OCI-LY1 (cell line): ENCODE results near the gene CEP131.

Experiments
- CTCF ChIP-seq: fragments of 200-600 bp; sonication (generic), shearing (Covaris generic); IDR thresholded peaks from 2 replicates; pipeline ENCODE4 v1.5.1; 2017; ENCODE audit warnings: mild to moderate bottlenecking, antibody characterized with exemption, low read length, moderate library complexity, mixed read lengths
- EZH2 ChIP-seq: fragments of 200-600 bp; sonication (generic), shearing (Covaris generic); IDR thresholded peaks from 2 replicates; pipeline ENCODE4 v1.8.0; 2017; ENCODE audit warnings: borderline replicate concordance, mixed run types, mild to moderate bottlenecking, antibody characterized with exemption, low read length, moderate library complexity, mixed read lengths

DNA sequence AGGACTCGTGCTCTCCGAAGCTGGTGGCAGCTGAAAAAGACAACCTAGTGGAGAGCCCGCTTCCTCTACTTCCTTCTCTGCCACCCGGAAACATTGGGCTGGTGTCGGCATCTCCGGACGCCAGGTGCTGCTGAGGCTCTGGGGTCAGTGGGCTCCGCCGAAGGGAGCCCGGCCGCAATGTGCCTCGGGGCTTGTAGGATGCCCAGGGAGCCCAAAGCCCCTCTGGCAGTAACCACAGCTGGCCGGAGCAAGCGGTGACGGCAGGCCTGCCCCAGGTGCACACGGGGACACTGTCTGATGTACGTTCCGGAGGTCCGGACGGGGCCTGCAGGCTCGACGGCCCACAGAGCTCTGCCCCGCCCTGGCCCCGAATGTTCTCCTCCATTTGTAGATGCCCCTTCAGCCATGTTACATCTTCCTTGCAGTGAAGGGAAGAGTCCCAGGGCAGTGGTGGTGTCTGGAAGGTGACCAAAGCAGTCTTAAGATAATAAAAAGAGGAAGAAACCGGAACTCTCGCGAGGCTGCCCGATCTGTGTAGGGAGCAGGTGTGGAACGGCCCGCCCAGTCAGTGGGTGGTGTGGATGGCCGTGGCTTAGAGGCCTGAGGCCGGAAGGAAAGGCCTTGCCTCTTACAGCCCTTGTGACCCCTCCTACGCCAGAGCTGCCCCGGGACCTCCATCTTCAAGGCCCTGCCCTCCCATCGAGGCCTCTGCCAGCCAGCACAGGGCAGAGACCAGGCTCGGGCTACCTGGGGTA lies 39.0 kb upstream of the CEP131 start:
- TF ChIP-seq CTCF (no peak), EZH2 (no peak)
